ENCODE results near the gene CD99L2. TPM values are rescaled to one million over a fixed set of nuclear protein-coding genes. Genes with fewer than 3 reads are reported as not detected.

The CD99L2 gene
- total and polyA plus RNA-seq, 2 of the 8 experiments (the other 6 are each of a cell fraction or from before 2014, with no cell fraction given): 8.0 to 8.5 TPM

DNA sequence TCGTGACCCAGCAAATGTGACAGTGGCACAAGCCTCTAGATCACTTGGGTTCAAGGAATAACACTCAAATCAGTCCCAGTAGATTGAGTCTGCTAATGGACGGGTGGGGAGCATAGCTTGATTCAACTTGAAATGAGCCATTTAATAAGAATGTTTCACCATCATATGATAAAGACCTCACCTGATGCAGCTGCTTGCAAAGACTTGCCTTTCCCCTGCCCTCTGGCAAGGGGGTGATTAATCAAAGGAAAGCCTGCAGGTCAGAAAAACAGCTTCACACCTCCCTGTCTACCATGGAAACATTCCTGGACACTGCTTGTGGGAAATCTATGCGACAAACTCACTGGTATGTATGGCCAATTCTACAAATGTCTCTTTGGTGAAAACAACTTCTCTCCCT, 54.5 kb downstream of the CD99L2 start:
- Histone ChIP-seq H3K4me2 (ENCODE audit: insufficient read depth in 1 of 2, low read depth in 2 of 2, low read length in 2 of 2) (no peak overlapping the region), H2AK5ac (ENCODE audit: low read depth, low read length) (no peak overlapping the region), H3K27ac (ENCODE audit: low read depth, low read length) (no peak overlapping the region), H3K14ac (ENCODE audit: insufficient read length) (no peak overlapping the region), H4K20me1 (replicated peaks in 1 of 2; ENCODE audit: control insufficient read depth in 1 of 2, insufficient read depth in 2 of 2, low read length in 2 of 2) (peaks cover 0 to 2% of the 10 kb centered on the region in 2 experiments), H3K4me1 (replicated peaks in 1 of 4; ENCODE audit: control insufficient read depth in 3 of 4, insufficient read depth in 4 of 4, low read length in 3 of 4) (no peaks in the 10 kb centered on the region), H3K36me3 (ENCODE audit: control insufficient read depth in 2 of 4, insufficient read depth in 4 of 4, low read length in 3 of 4) (no peaks in the 10 kb centered on the region), H2BK120ac (replicated peaks; ENCODE audit: low read depth, low read length) (no peak overlapping the region), H3K56ac (replicated peaks; ENCODE audit: insufficient read length, low read depth, low read length) (no peak overlapping the region), H2BK20ac (ENCODE audit: low read length) (no peak overlapping the region), H3K18ac (ENCODE audit: extremely low read depth, low read length) (no peak overlapping the region), H2AFZ (ENCODE audit: low read length) (no peak overlapping the region), H4K5ac (ENCODE audit: insufficient read length, low read depth, low read length) (no peak overlapping the region), H3K4ac (replicated peaks; ENCODE audit: insufficient read length, low read depth, low read length) (no peak overlapping the region), H3K23me2 (ENCODE audit: low read depth, low read length) (no peaks in the 10 kb centered on the region), H4K8ac (ENCODE audit: extremely low read depth, insufficient read depth, low read length) (no peak overlapping the region), H2BK15ac (ENCODE audit: low read length) (no peak overlapping the region), H3K9me3 (ENCODE audit: insufficient read depth in 2 of 2, low read depth in 1 of 2, low read length in 1 of 2) (no peaks in the 10 kb centered on the region), H3K79me1 (ENCODE audit: low read depth, low read length) (no peaks in the 10 kb centered on the region; the same call in 1 of the 2 replicates), H3K23ac (ENCODE audit: insufficient read length) (no peak overlapping the region), H2BK5ac (ENCODE audit: low read depth, low read length) (no peak overlapping the region), H2BK12ac (ENCODE audit: low read depth, low read length) (no peak overlapping the region), H3K4me3 (ENCODE audit: extremely low read depth in 1 of 4, insufficient read depth in 2 of 4, low read depth in 3 of 4, low read length in 4 of 4) (no peak overlapping the region), H3K27me3 (replicated peaks in 1 of 4; ENCODE audit: control insufficient read depth in 3 of 4, extremely low read depth in 1 of 4, insufficient read depth in 3 of 4, low read length in 3 of 4) (no peaks in the 10 kb centered on the region), H4K91ac (replicated peaks; ENCODE audit: insufficient read length, low read length) (no peak overlapping the region), H3K79me2 (ENCODE audit: control insufficient read depth in 1 of 2, insufficient read depth in 2 of 2, low read length in 2 of 2) (no peaks in the 10 kb centered on the region), H3K9ac (replicated peaks in 1 of 4; ENCODE audit: extremely low read depth in 1 of 4, low read depth in 3 of 4, low read length in 3 of 4) (no peak overlapping the region)
- 82% methylated on average over 3 of the region's 3 CpGs; no CpG with 5 or more reads in 1 of the 2 experiments for WGBS, 2 experiments (ENCODE audit: extremely low coverage in 1 of 2, insufficient coverage in 1 of 2, insufficient read length in 1 of 2, insufficient replicate concordance in 2 of 2, low coverage in 1 of 2, low lambda C conversion rate in 2 of 2, missing lambda C conversion rate in 1 of 2)
- DNase-seq (ENCODE audit: low read depth in 1 of 2, low spot score in 2 of 2): no peak
- ChIA-PET POLR2A (ENCODE audit: partially characterized antibody) (no interaction called here), CTCF (ENCODE audit: partially characterized antibody) (interaction anchor here (1.4 to 1.5 kb wide), 2 partner anchors 8 to 42 kb away, joined by 3 to 4 read pairs; no protein-coding TSS in a partner anchor)
- FAIRE-seq: no peak
- TF ChIP-seq ASH2L (IDR thresholded peaks at IDR 0.05; ENCODE audit: low read length) (no peak), TBP (IDR thresholded peaks at IDR 0.05; ENCODE audit: low read depth, low read length) (no peak), RNF2 (IDR thresholded peaks at IDR 0.05; ENCODE audit: borderline replicate concordance, low read depth, low read length, missing control alignments, poor library complexity, severe bottlenecking) (no peak), SUZ12 (IDR thresholded peaks at IDR 0.05; ENCODE audit: low read length) (no peak), RBBP5 (IDR thresholded peaks at IDR 0.05; ENCODE audit: borderline replicate concordance, low read depth, low read length) (no peak), YY1 (IDR thresholded peaks at IDR 0.05; ENCODE audit: low read depth, low read length) (no peak), SP4 (IDR thresholded peaks at IDR 0.05; ENCODE audit: low read length) (no peak), TEAD4 (IDR thresholded peaks at IDR 0.05; ENCODE audit: low read depth, low read length) (no peak), BCL11A (IDR thresholded peaks at IDR 0.05; ENCODE audit: low read depth in 2 of 2, low read length in 2 of 2) (no peak)
